Stimulated activated CD4-positive, alpha-beta T cell treated with anti-CD3 and anti-CD28 coated beads, Interleukin-4, amount 100 ng/mL, for 24 hours (primary cell): Measurements from ENCODE around the gene WDR33.

Experiments used
- DNase-seq: peaks from one replicate; pipeline ENCODE4 v3.0.0-alpha.2; 2020

Gene WDR33

DNA sequence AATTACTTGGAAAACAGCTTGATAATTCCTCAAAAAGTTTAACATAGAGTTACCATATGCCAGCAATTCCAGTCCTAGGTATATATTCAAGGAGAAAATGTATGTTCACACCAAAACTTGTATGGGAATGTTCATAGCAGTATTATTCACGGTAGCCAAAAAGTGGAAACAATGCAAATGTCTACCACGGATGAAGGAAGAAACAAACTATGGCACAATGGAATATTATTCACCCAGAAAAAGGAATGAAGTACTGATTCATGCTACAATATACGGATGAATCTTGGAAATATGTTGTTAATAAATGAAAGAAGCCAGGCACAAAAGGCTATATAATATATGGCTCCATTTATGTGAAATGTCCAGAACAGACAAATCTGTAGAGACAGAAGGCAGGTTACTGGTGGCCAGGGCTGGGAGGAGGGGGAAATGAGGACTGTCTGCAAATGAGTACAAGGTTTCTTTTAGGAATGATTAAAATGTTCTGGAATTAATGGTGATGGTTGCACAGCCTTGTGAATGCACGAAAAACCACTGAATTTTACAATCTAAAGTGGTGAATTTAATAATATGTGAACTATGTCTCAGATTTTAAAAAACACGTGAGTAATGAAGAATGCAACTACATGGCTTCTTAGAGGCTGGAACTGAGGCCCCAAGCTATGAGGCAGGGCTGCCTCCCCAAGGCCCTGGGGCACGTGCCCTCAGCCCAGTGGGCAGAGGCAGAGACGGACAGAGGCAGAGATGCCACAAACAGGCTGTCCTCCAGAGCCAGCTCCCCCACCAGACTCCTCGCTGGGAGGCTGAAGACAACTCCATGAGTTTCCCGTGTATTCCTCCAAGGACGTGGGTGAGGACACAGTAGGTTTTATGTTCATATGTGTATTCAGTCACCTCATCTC is 140.7 kb downstream of the WDR33 start:
- no peak for DNase-seq

DNA sequence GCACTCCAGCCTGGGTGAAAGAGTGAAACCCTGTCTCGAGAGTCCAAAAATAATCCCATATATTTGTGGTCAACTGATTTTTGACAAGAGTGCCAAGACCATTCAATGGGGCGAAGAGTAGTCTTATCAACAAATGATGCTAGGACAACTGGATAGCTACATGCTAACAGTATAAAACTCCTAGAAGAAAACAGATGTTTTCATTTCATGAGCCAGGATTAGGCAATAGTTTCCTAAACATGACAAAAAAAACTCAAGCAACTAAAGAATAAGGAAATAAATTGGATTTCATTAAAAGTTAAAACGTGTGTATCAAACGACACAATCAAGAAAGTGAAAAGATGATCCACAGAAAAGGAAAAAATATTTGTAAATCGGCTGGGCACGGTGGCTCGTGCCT is 141.9 kb downstream of the WDR33 start:
- DNase-seq, result no peak

DNA sequence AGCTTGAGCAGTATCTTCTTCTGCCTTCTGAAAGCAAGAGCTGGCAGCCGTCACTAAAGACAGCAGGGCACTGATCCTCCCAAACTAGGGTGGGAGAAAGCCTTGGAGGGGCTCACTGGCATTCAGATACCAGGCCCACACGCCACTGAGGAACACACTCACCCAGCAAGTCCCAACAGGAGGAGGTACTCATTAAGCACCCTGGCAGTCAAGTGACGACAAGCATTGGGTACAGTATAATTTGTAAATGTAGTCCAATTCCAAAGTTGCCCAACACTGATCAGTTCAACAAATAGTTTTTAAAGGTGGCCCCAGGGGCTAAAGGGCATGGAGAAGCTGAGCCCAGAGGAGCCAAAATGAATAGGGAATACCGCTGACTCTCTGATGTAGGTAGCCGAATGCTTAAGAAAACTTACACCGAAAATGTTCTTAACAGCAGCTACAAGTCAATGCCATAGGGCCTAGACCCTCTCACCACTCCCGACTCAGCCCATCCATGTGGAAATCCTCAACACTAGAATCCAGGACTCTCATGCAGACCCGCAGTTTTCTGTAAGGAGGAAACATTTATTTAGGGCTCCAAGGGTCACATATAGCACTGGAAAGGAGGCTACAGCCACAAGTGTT is 145.6 kb downstream of the WDR33 start:
- DNase-seq, result no peak

DNA sequence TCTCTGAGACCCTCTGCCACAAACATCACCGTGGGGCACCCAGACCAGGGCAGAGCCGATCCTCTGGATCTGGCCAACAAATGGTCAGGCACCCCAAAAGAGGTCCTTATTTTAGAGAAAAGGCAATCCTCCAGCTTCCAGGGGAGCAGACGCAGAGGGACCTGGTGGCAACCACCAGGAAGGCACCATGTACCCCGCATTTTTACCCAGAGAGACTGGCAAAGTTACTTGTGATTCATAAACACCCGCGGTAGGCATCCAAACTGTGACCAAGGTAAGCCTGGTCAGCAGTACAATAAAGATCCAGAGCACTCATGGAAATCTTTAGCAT is 146.1 kb downstream of the WDR33 start:
- no peak for DNase-seq

DNA sequence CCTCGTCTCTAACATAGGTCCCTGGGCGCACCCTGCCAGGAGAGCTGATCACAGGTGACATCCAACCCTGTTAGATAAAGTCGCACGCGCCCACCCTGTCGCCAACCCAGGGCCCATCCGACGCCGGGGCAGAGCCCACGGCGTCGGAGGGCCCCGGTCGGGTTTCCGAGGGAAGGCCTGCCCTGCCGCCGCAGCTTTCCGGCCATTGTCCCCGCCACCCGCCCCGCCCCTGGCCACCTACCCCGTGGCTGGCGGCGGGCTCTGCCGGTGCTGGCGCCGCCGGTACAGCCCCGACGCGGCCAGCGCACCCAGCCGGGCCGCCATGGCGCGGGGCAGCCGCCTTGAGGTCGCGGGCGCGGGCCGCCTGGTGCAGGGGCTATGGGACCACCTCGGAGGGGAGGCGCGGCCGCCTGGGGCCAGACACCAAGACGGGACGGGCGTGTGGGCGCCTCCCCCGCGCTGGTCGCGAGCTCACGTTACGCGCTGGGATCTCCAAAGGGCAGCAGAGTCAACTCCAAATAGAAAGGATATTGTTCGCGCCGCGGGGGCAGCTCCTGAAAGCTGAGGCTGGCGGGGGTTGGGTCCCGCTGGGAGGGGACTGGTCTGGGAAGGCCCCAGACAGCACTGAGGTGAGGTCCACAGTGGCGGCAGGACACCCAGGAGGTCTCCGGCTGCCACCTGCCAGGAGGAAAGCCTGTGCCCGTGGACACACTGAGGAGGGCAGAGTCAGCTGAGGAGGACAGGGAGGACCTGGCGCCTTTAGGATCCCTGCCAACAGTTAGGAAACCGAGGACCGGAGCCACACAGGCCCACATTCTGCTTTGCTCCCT is 146.7 kb downstream of the WDR33 start:
- DNase-seq, result no peak

DNA sequence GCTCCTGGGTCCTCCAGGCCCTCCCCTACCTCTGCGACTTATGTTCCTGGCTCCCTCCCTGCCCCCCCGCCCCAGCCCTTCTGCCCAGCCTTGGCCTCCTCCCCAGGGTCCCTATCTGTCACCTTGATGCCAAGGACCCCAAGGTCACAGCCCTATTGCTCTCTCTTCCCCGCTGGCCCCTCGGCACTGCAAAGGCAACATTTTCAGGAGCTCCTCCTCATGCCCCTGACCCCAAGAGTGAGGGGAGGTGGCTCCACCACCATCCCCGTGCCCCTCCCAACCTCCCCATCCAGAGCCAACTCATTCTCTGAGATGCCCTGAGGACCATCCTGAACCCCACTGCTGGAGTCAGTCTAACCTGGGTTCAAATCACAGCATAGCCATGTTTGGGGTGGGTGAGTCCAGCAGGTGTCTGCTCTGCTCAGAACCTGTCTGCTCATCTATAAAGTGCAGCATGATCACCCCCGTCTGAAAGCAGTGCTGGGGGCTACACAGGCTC is 147.4 kb downstream of the WDR33 start:
- no peak for DNase-seq

DNA sequence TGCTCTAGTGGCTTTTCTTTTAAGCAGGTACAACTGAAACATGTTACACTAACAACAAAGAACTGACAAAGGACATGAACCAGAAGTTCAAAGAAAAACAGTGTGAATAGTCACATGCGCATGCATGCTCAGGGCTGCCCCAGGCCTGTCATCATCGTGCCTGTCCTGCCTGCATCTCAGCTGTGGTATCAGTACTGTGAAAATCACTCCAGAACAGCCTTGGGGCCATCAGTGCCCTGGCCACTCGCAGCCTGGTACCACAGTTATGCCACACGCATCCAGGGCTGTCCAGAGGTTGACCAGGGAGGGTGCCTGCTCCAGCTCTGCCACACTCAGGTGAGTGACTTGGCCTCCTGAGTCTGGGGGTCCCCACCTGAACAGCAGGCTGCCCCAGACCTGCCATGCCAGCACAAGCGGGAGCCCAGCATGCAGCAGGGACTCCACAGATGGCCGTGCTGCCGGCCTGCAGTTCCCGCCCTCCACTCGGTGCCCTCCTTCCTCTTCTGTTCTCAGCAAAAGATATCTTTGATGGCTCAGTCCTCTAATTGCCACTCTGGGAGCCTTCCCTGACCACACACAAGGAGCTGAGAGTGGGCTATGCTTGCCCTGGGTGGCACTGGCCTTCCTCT is 147.9 kb downstream of the WDR33 start:
- DNase-seq, result no peak

DNA sequence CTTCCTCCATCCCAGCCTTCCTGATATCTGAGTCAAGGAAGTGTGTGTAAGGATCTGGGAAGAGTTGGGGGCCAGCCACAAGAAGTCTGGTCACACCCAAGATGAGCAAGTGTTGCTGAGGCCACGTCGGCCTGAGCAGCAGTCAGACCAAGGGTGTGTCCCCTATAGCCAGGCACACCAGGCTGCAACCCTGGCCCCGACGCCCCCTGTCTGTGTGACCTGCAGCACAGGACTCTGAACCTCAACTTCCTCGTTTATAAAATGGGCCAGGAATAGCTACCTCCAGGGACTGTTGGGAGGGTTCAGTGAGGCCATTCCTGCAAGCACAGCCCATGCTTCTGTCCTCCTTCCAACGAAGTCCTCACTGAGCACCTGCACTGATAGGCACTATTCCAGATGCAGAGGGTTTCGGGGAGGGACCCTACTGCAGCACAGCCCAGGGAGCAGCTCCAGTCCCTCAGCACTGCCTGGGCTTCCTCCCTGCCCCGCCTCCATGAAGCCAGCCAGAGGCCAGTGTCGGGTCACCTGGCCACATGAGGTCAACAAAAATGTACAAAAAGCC is 148.9 kb downstream of the WDR33 start:
- DNase-seq, result no peak

DNA sequence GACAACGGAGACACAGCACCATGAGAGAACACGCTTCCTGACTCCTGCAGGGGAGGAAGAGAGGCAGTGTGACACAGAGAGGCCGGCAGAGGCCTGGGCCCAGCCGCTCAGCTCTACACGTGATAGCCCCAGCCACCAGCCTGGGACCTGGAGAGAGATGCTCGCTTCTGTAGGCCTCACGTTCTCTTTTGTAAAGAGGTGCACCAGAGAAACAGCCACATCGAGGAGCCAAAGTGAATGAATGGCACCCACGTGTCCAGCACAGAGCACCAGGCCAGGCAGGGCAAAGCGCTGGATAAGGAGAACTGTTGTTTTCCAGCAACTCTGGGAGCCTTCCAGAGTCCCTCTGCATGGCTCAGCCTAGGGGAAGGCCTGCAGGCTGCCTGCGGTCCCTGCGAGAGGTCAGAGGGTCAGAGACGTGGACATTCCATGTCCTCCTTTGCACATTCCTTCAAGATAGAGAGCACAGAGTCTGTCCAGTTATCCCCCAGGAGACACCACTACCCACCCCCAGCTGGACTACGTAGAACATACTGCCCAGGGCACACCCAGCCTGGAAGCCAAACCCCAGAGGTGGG is 149.8 kb downstream of the WDR33 start:
- DNase-seq, result no peak

DNA sequence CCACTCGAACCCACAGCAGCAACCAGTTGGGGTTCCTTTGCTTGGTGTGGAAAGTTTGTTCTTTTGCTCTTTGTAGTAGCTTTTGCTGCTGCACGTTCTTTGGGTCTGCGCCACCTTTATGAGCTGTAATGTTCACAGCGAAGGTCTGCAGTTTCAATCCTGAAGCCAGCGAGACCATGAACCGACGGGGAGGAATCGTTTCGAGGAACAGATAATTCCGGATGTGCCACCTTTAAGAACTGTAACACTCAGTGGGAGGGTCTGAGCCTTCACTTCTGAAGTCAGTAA is 150.7 kb downstream of the WDR33 start:
- no peak for DNase-seq

DNA sequence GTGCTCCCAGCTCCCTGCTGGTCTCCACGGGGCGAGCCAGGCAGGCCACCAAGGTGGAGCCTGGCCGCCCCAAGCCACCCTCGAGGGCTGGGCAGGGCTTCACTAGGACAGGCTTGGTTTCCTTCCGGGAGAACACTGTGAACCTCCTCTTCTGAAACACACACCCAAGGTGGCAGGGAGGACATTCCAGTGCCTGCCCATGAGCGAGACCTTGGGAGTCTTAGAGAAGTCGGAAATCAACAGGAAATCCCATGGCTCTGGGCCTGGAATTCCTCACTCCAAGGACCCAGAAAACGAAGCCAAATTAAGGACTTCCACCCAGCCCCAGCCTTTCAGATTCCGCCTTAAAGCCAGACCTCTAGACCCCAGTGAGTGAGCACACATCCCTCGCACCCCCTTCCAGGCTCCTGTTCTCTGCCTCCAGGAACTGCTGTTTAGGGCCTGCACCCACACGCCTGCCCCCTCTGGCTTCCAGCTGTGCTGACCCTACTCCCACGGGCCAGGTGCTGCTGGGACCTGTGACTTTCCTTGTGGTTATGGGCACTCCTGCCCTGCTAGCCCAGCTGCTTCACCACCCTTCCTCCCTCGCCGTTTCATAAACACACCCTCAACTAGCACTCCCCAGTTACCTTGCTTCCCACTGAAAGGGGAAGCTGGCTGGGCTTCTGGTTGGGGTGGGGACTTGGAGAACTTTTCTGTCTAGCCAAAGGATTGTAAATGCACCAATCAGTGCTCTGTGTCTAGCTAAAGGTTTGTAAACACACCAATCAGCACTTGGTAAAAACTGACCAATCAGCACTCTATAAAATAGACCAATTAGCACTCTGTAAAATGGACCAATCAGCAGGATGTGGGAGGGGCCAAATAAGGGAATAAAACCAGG is 151.3 kb downstream of the WDR33 start:
- DNase-seq, result no peak

DNA sequence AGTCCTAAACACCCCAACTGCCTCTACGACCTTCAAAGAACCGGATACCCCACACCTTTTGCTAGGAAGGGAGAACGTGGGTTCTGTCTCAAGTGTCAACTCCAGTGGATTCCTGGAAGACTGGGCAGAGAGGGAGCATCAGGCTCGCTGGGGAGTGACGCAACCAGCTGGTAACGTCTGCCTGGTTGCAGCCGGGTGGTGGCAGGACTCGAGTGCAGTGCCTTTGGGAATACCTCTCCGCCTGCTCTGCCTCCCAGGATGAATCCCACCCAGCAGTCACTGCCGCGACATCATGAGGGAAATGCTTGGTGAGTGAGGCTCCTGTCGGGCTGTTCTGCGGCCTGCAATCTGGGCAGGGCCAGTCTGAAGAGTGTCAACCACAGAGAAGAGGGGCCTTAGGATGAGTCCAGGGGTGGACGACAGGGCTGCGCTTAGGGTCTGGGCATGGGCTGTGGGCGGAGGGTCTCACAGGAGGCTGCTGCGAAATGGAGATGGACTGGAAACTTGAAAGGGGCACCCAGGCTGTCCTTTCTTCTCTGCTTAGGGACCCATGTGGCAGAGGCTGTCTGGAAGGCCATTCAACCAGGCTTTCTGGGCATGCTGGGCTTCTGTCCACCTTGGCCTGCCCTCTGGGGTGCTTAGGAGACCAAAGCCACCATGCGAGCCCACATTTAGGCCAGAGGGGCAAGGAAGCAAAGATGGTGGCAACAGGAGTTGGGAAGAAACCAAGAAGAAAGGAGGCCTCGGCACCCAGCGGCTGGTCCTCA is 152.1 kb downstream of the WDR33 start:
- DNase-seq, result no peak

DNA sequence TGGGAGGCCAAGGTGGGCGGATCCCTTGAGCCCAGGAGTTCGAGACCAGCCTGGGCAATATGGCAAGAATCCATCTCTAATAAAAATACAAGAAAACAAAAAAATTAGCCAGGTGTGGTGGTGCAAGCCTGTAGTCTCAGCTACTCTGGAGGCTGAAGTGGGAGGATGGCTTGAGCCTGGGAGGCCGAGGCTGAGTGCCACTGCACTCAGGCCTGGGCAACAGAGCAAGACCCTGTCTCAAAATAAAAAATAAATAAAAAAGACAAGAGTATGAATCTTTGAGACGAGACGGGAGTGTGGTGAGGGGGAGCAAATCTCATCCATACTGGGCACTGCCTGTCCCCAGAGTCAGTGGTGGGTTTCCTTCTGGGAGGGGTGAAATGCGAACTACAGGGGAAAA is 152.8 kb downstream of the WDR33 start:
- no peak for DNase-seq

DNA sequence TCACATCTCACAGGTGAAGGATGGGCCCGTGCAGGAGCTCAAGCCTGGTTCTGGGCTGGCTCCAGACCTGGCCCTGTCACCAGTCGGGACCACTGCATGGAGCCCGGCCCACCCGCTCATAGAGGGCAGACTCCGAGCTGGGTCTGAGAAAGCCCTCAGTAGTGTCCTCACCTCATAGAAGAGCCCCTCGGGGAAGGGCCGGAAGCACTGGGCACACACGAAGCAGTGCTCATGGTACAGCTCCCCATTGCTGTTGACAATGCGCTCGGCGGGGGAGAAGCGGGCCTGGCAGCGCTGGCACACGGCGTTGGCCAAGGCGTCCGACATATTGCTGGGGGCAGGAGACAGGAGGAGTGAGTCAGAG is 153.8 kb downstream of the WDR33 start:
- DNase-seq, result no peak

DNA sequence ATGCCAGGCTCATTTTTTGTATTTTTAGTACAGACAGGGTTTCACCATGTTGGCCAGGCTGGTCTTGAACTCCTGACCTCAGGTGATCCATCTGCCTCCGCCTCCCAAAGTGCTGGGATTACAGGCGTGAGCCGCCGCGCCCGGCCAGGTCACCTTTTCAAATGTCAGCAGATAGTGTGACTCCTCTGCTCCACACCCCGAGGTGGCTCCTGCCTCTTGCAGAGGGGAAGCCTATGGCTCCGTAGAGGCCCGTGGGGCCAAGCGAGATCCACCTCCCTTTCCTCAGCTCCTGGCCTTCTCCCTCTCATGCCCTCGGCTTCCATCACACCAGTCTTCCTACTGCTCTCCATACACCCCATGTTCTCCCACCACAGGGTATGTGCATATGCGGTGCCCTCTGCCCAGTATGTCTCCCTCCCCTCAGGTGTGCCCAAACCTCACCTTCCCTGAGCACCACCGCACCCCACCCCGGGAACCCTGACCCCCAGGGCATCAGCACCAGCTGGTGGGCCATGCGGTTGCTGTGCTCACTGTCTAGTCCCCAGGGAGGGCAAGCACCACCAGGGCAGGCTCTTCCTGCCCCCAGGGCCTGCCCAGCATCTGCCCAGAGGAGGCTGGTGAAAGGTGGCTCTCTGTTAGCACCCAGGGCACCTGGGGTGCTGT is 154.3 kb downstream of the WDR33 start:
- no peak for DNase-seq

DNA sequence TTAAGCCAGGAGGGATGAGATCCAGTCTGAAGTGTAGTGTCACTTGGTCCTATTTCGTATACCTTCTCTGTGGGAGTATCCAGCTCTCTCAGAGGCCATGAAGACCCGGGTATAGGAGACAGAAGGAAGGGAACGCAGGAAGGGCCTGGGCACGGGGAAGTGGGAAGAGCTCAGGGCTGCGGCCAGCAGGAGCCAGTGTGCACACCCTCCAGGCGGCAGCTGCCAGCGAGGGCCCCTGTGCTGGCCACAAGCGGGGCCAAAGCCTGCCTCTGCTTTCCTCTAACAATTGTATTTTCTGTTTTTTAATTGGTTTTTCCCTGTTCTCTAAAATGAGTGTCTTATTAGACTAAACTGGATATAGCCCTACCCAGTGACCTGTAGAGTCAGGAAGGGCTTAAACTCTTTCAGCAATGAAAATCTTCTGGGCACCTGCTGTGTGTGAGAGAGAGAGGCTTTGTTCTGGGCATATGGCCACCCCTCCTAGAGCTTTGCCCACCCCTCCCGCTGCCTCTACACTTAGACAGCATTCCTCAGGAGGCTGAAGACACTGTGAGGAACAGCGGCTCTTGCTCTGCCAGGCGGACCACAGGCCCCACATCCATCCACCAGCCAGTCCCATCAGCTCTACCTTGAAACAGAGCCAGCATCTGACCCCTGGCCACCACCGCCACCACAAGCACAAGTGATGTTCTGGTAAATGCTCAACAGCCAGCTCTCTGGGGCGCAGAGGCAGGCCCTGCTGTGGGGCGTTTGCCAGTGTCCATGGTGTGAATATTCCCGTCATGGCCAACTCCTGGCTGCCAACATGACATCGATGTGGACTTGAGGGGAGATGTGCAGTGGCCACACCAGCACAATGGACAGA is 155.5 kb downstream of the WDR33 start:
- DNase-seq, result no peak

DNA sequence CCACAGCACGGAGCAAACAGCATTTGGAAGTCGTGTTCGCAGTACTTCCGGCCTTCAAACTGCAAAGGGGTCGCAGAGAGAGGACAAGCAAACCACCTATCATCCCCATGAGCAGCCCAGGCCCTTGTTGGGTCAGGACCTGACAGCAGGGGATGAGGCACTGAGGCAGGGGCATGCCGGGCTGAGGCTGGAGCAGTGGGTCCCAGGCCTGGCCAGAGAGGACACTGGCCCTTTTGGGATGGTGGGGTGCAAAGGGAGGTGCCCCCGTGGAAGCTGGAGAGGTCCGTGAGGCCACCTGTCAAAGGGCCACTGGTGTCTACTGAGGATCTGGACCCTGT is 156.2 kb downstream of the WDR33 start:
- no peak for DNase-seq

DNA sequence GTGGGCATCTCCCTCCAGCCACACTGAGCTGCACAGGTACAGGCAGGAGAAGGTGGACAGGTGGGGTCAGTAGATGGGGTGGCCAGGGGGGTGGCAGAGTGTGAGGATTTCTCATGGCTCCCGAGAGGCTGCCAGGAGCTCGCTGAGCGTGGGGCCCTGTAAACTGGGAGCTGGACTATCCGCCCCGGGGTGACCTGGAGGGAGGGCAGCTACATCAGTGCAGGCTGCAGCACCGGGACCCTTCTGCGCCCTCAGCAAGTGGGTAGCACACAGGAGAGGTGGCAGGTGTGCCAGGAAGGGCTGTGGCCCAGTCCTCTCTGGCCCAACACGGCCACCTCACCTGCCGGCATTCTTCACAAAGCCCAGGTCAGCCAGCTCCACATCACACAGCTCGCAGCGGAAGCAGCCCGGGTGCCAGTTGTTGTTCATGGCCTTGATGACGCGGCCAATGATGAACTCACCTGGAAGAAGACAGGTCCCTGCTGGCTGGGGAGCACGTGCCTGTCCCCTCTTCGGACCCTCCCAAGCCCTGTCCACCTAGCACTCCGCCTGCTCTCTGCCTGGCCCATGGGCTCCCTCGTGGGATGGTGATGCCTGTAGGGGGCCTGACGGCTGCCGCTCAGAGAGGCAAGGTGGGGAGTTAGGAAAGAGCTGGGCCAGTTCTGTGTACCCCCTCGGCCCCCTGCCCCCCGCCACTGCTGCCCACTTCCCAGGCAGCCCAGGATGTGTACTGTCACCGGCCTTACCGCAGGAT is 156.7 kb downstream of the WDR33 start:
- DNase-seq, result no peak
